Midbrain (tissue), 1 donor: ENCODE measurements around the gene TMEM233.
A peak's percentile ranks its signal among the peaks of the same experiment; 100 is the strongest.

Experiments used
- DNase-seq: peaks from one replicate; lab custom pipeline; 2025; lab: John Stamatoyannopoulos, UW

TMEM233 gene

GRCh38 chr12:119593578-119594398 lies at the start of gene TMEM233:
Gene TMEM233, plus strand, starts transcription at chr12:119593774. Its CDS starts 75 bp downstream, at chr12:119593849.
- DNase-seq: no peak

- peak; percentile 77 for DNase-seq
Measured at GRCh38 chr12:119544765-119545625, 48.6 kb upstream of the TMEM233 start.

- DNase-seq: no peak
Measured at GRCh38 chr12:119546340-119546739, 47.2 kb upstream of the TMEM233 start.

GRCh38 chr12:119547001-119547400 lies 46.6 kb upstream of the TMEM233 start:
- DNase-seq: no peak

- no peak for DNase-seq
Measured at GRCh38 chr12:119556854-119557253, 36.7 kb upstream of the TMEM233 start.

- DNase-seq: no peak
Measured at GRCh38 chr12:119565404-119565803, 28.2 kb upstream of the TMEM233 start.

GRCh38 chr12:119570771-119571170 lies 22.8 kb upstream of the TMEM233 start:
- DNase-seq: no peak

GRCh38 chr12:119573086-119573485 lies 20.5 kb upstream of the TMEM233 start:
- DNase-seq: no peak

- no peak for DNase-seq
Measured at GRCh38 chr12:119574255-119574654, 19.3 kb upstream of the TMEM233 start.

- no peak for DNase-seq
Measured at GRCh38 chr12:119576118-119576810, 17.3 kb upstream of the TMEM233 start.

GRCh38 chr12:119576915-119577314 lies 16.7 kb upstream of the TMEM233 start:
- DNase-seq: no peak

- no peak for DNase-seq
Measured at GRCh38 chr12:119578112-119578511, 15.5 kb upstream of the TMEM233 start.

- no peak for DNase-seq
Measured at GRCh38 chr12:119589097-119589496, 4.5 kb upstream of the TMEM233 start.

GRCh38 chr12:119589634-119590033 lies 3.9 kb upstream of the TMEM233 start:
- DNase-seq: no peak

- no peak for DNase-seq
Measured at GRCh38 chr12:119592232-119592631, 1.3 kb upstream of the TMEM233 start.

GRCh38 chr12:119594399-119594730 lies 791 bp downstream of the TMEM233 start:
- no peak for DNase-seq

GRCh38 chr12:119594772-119595445 lies 1.3 kb downstream of the TMEM233 start:
- no peak for DNase-seq

- DNase-seq: no peak
Measured at GRCh38 chr12:119598159-119598558, 4.6 kb downstream of the TMEM233 start.

GRCh38 chr12:119601877-119602733 lies 8.5 kb downstream of the TMEM233 start:
- no peak for DNase-seq

- DNase-seq: no peak
Measured at GRCh38 chr12:119602734-119603094, 9.1 kb downstream of the TMEM233 start.

GRCh38 chr12:119603767-119604166 lies 10.2 kb downstream of the TMEM233 start:
- DNase-seq: no peak
